ENCODE results near the gene TBC1D1.
A peak's percentile ranks its signal among the peaks of the same experiment; 100 is the strongest.

The TBC1D1 gene, protein sequence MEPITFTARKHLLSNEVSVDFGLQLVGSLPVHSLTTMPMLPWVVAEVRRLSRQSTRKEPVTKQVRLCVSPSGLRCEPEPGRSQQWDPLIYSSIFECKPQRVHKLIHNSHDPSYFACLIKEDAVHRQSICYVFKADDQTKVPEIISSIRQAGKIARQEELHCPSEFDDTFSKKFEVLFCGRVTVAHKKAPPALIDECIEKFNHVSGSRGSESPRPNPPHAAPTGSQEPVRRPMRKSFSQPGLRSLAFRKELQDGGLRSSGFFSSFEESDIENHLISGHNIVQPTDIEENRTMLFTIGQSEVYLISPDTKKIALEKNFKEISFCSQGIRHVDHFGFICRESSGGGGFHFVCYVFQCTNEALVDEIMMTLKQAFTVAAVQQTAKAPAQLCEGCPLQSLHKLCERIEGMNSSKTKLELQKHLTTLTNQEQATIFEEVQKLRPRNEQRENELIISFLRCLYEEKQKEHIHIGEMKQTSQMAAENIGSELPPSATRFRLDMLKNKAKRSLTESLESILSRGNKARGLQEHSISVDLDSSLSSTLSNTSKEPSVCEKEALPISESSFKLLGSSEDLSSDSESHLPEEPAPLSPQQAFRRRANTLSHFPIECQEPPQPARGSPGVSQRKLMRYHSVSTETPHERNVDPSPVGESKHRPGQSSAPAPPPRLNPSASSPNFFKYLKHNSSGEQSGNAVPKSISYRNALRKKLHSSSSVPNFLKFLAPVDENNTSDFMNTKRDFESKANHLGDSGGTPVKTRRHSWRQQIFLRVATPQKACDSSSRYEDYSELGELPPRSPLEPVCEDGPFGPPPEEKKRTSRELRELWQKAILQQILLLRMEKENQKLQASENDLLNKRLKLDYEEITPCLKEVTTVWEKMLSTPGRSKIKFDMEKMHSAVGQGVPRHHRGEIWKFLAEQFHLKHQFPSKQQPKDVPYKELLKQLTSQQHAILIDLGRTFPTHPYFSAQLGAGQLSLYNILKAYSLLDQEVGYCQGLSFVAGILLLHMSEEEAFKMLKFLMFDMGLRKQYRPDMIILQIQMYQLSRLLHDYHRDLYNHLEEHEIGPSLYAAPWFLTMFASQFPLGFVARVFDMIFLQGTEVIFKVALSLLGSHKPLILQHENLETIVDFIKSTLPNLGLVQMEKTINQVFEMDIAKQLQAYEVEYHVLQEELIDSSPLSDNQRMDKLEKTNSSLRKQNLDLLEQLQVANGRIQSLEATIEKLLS (N-terminal part only)

GRCh38 chr4:37890801-37891259 lies at the start of gene TBC1D1:
TBC1D1 (plus strand) TSS chr4:37891084; CDS start chr4:37902096, 11,012 bp downstream.
- peak; percentile 52 for DNase-seq

DNA sequence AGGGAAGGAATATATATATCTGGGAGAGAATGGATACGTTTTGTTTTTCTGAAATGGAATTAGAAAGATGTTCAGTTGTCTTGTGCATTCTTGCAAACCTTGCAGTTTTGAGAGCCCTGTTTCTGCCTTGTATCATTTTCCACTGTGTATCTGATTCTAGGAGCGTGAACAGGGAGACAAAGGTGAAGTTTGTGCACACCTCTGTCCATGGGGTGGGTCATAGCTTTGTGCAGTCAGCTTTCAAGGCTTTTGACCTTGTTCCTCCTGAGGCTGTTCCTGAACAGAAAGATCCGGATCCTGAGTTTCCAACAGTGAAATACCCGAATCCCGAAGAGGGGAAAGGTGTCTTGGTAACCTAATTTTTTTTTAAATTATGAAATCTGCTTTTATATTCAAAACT lies 46.7 kb upstream of the TBC1D1 start:
- DNase-seq = no peak

DNA sequence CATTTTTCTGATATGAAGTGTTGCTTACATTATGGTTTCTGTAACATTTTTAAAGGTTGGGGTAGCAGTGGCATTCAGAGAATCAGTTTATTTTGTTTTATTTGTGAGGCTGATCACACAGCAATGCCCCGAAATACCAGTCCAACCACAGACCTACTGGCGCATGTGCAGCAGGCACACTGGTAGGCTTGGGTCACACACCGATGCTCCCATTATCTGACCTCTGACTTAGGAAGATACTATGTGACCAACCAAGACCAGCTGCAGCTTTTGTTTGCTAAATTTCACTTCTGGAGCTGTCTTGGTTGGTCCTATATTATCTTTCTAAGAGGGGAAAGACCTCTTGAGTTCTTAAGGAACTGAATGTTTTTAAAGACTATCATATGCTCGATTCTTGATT lies 45.7 kb upstream of the TBC1D1 start:
- DNase-seq = no peak

GRCh38 chr4:37847311-37847884 lies 43.5 kb upstream of the TBC1D1 start:
- no peak for DNase-seq

- DNase-seq = no peak
Measured at GRCh38 chr4:37852376-37852775, 38.5 kb upstream of the TBC1D1 start.

DNA sequence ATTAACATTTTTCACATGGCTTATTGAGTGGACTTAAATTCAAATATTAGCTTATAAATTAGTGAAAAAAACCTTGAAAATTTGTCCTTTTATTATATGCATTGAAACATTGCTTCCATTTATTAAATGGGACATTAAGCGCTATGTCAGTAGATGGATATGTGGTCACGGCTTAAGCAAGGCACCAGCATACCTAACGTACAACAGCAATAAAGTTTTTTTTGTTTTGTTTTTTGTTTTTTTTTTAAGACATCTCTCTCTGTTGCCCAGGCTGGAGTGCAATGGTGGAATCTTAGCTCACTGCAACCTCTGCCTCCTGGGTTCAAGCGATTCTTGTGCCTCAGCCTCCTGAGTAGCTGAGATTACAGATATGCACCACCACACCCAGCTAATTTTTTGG lies 32.8 kb upstream of the TBC1D1 start:
- no peak for DNase-seq

- no peak for DNase-seq
Measured at GRCh38 chr4:37858872-37859271, 32.0 kb upstream of the TBC1D1 start.

DNA sequence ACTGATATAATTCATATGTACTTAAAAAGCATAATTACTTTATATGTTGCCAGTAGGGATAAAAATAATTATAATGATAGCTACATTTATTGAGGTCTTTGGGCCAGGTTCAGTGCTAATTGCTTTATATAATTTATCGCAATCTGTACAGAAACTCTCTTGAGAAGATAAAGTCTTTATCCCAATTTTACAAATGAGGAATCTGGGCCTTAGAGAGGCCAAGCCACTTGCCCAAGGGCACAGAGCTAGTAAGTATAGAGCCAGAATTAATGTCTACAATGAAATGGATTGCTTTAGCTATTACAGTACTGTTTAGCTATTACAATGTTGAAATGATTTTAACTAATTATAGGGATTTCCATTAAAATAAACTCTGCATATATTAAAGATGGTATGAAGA lies 30.6 kb upstream of the TBC1D1 start:
- no peak for DNase-seq

- DNase-seq = no peak
Measured at GRCh38 chr4:37862961-37863360, 27.9 kb upstream of the TBC1D1 start.

GRCh38 chr4:37864786-37865185 lies 26.1 kb upstream of the TBC1D1 start:
- no peak for DNase-seq

DNA sequence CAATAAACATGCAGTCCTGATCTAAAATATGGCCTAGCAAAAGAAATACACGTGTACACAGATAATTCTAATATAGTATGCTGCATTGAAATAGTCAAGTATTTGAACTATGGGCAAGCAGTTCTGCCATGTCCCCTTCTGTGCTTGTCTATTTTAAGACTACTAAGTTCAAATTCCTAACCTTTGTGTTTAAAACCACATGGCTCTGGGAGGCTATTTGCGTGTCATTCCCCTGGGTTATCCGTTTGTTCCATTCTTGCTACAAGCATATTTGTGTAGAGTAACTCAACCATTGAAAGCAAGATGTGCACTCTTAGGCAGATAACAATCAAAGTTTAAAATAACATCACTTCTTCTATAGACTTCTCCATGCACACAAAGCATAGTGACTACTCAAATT lies 25.4 kb upstream of the TBC1D1 start:
- DNase-seq = no peak

- no peak for DNase-seq
Measured at GRCh38 chr4:37867102-37867501, 23.8 kb upstream of the TBC1D1 start.

DNA sequence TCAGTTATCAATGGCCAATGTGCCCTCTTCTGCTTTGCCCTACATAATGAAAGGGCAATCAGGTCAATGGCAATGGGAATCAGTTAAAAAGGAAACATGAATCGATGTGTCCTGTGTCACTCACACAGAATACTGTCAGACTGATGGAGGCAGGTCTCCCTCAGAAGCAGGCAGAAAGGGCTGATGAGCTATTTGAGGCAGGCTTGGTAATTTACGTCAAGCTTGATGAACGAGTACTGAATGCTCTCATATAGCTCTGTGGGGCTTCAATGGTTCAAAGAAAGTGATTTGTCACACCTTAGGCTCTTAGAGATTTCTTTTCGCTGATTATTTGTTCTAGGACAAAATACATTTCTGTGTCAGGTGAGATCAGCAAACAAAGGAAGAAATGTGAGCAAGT lies 22.6 kb upstream of the TBC1D1 start:
- no peak for DNase-seq

DNA sequence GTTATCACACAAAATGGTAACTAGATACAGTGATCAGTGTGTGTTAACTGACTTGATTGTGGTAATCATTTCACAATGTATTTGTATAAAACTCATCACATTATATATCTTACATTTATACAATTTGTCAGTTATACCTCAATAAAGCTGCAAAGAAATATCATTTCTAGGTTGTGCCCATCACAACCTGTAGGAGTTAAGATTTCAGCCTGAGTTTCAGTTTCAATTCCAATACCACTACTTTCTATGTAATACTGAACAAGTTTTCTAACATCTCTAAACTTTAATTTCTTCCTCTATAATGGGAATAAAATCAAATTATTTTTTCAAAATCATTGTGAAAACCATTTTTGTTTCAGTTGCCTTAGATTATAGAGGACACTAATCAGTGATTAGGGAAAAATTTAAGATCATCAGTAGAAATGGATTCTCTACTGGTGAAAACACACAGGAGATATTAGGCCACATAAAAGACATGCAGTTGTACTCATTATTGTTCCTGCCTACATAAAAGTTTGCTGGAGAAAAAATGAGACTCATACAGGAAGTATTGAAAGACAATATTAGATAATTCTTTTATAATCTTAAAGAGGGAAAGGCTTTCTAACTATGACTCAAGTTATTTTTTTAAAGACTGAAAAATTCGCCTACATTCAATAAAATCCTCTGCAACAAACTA lies 18.4 kb upstream of the TBC1D1 start:
- DNase-seq = no peak

DNA sequence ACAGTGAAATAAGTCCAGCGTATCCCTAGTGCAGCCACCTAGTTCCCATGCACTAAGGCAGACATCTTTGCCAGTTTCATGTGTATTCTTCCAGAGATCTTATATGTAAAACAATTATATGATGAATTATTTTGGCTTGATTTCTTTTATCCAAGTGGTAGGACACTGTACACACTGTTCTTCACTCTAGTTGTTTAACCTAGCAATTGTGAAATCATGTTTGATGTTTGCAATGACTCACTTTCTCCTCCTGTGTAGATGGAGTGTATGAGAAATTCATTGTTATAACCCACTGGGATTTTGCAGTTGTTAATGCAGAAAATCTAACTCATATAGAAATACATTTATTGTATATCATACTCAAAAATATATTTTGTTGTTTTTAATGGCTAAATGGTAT lies 17.5 kb upstream of the TBC1D1 start:
- DNase-seq = no peak

DNA sequence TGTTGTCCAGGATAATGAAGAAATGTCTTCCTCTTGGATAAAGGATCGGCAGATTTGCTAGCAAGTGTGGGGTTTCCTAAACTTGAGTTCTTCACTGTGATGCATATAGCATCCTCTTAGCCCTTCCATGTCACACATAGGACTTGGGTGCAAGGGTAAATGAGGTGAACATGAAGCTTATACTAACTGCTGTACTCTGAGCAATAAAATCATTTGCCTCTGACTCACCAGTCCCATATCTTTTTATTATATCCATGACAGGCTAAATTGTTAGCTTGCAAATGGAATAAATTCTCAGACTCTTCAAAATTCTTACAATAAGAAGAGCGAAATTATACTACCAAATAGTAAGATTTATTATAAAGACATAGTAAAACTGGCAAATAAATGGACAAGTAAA lies 14.7 kb upstream of the TBC1D1 start:
- no peak for DNase-seq

DNA sequence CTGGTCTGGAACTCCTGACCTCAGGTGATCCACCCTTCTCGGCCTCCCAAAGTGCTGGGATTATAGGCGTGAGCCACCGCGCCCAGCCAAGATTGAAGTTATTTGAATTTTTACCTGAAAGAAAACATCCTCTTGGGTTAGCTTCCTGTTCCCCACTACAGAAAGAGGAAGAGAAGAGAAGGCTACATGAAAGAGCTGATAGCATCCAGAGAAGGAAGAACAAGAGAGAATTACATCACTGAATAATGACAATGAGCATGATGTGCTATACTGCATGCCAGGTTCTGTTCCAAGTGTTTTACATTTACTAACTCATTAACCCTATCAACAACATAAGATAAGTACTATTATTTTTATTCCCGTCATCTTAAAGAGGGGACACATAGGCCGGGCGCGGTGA lies 11.5 kb upstream of the TBC1D1 start:
- DNase-seq = no peak

- DNase-seq = no peak
Measured at GRCh38 chr4:37881811-37882210, 9.1 kb upstream of the TBC1D1 start.

DNA sequence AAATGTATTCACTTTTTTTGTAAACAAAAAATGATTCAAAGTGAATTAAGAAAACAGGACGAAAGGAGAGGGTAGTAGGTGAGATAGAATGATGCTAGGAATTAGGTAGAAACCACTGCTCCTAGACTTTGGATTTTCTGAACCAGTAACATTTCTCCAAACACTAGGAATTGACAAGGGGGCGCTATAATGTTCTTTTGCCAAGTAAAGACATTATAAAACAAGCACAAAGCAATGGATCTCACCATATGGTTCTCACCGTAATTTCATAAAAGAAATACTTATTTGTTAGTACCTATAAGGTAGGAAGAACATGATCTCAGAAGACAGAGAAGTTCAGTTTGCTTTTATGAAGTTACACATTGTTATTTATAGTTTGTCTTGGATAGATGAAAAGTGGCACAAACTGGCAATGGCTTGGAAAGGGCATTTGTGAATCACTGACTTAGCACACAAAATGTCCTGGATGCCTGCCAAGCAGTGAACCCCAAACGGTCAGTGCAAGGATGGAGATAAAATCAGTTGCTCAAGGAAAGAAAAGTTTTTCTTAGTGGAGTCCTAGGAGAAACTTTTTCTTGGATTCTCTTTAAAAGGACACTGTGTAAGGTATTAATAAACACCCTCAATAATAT lies 8.1 kb upstream of the TBC1D1 start:
- no peak for DNase-seq

- no peak for DNase-seq
Measured at GRCh38 chr4:37884855-37885487, 5.9 kb upstream of the TBC1D1 start.

DNA sequence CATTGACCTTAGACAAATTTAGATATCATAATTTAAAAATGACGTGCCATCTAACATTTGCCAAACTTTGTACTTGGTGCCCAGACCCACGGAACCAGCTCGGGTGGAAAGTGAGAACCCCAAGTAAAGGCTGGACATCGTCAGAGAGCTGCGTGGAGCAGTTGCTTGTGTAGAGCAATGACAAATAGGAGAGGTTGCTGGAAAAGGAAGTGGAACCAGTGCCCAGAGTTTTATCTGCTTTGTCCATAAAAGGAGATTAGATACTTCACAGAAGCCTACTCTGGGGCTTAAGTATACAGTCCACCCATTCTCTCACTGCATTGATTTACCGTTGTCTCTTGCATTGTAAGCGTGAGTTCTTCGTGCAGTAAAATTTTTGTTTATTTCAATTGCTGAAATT lies 5.4 kb upstream of the TBC1D1 start:
- DNase-seq = no peak

All from right hindlimb (tissue), 1 donor.